Body of pancreas (tissue), 4 donors: Measurements from ENCODE around the gene COL23A1.

Source experiments
- CTCF ChIP-seq, 7 experiments: fragments of 450-650 bp in 4 of 7; fragments of 200-600 bp in 3 of 7; sonication (generic) in 3 of 7; IDR thresholded peaks; one replicate each; pipeline ENCODE4 v1.5.1; 2016 to 2019; ENCODE audit warnings: antibody characterized with exemption in 7 of 7
- POLR2A ChIP-seq, 3 donors: fragments of 450-650 bp; IDR thresholded peaks; one replicate each; pipeline ENCODE4 v1.6.1; 2016; ENCODE audit warnings: antibody characterized with exemption in 3 of 3, mild to moderate bottlenecking in 2 of 3

DNA sequence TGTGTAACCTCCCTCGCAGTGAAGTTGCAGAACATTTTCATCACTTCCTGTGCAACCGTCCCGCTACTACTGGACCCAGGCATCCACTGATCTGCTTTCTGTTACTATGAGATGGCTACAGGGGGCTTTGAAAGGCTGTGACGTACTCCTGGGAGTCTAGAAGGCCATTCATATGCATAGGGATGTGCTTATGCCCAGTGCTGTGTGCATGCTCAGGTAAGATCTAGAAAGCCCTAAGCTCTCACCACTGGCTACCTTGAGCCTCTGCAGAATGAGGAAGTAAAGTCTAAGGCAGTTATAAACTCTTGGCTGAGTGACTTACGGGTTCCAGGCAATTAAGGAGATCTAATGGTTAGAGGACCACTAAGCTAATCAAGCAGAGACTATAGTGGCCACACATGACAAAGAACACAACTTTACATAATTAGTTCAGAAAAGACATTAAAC lies 374.1 kb downstream of the COL23A1 start:
- TF ChIP-seq CTCF (IDR thresholded peaks at IDR 0.05) (no peak), POLR2A (IDR thresholded peaks at IDR 0.05) (no peak)
